HG02981 (cell line): ENCODE data around the gene NSFL1C.
"Not testable (repeated sequence)": the region's sequence is repeated elsewhere in the genome, so short reads cannot be mapped to it uniquely, and the experiment has no call there.

Experiments used
- ATAC-seq: cut with Tn5 transposase; IDR thresholded peaks from one replicate; pipeline ENCODE4 v1.9.1; 2021; ENCODE audit warnings: mild to moderate bottlenecking, moderate library complexity; ENCODE audit not compliant: unreplicated experiment

The NSFL1C gene

GRCh38 chr20:1466211-1467081 lies at the start of gene NSFL1C:
Gene NSFL1C, minus strand, starts transcription at chr20:1466849. Its CDS starts 25 bp downstream, at chr20:1466824.
- peak; percentile 87 for ATAC-seq

GRCh38 chr20:1513801-1514200 lies 47.2 kb upstream of the NSFL1C start:
- no peak for ATAC-seq

GRCh38 chr20:1509237-1509636 lies 42.6 kb upstream of the NSFL1C start:
- no peak for ATAC-seq

- no peak for ATAC-seq
Measured at GRCh38 chr20:1508574-1508973, 41.9 kb upstream of the NSFL1C start.

- ATAC-seq: no peak
Measured at GRCh38 chr20:1507276-1507675, 40.6 kb upstream of the NSFL1C start.

- ATAC-seq: no peak
Measured at GRCh38 chr20:1505871-1506270, 39.2 kb upstream of the NSFL1C start.

GRCh38 chr20:1505361-1505760 lies 38.7 kb upstream of the NSFL1C start:
- ATAC-seq: no peak

GRCh38 chr20:1503564-1504227 lies 37.0 kb upstream of the NSFL1C start:
- ATAC-seq: peak; percentile 98

GRCh38 chr20:1500496-1500895 lies 33.8 kb upstream of the NSFL1C start:
- no peak for ATAC-seq

- ATAC-seq: no peak
Measured at GRCh38 chr20:1499528-1500420, 33.1 kb upstream of the NSFL1C start.

- not testable (repeated sequence) for ATAC-seq
Measured at GRCh38 chr20:1497371-1497770, 30.7 kb upstream of the NSFL1C start.

GRCh38 chr20:1496930-1497329 lies 30.3 kb upstream of the NSFL1C start:
- no peak for ATAC-seq

- ATAC-seq: no peak
Measured at GRCh38 chr20:1494436-1494835, 27.8 kb upstream of the NSFL1C start.

GRCh38 chr20:1493536-1493935 lies 26.9 kb upstream of the NSFL1C start:
- no peak for ATAC-seq

- no peak for ATAC-seq
Measured at GRCh38 chr20:1491860-1492642, 25.4 kb upstream of the NSFL1C start.

GRCh38 chr20:1491281-1491840 lies 24.7 kb upstream of the NSFL1C start, which contains the start of gene SIRPB2:
Gene SIRPB2, minus strand, starts transcription at chr20:1491420. Its CDS starts 61 bp downstream, at chr20:1491359.
- ATAC-seq: no peak

GRCh38 chr20:1490643-1491195 lies 24.1 kb upstream of the NSFL1C start:
- no peak for ATAC-seq

- no peak for ATAC-seq
Measured at GRCh38 chr20:1489764-1490436, 23.3 kb upstream of the NSFL1C start.

- ATAC-seq: no peak
Measured at GRCh38 chr20:1489325-1489724, 22.7 kb upstream of the NSFL1C start.
